IPS-NIHi7 (cell line): ENCODE results near the gene C12orf76.
A peak's percentile ranks its signal among the peaks of the same experiment; 100 is the strongest.

Source experiments
- DNase-seq: peaks from one replicate; pipeline ENCODE4 v3.0.0; 2012; ENCODE audit warnings: mixed read lengths; ENCODE audit errors: extremely low spot score

The C12orf76 gene

GRCh38 chr12:109995686-109996482, 52.4 kb downstream of the C12orf76 start, which contains the start of gene GIT2:
GIT2 (minus strand) TSS chr12:109996368; CDS start chr12:109996224, 144 bp downstream.
- peak; percentile 95 for DNase-seq

- no peak for DNase-seq
Measured at GRCh38 chr12:109995361-109995685, 53.0 kb downstream of the C12orf76 start.

GRCh38 chr12:109994401-109995175, 53.7 kb downstream of the C12orf76 start:
- no peak for DNase-seq

- no peak for DNase-seq
Measured at GRCh38 chr12:109993091-109993490, 55.2 kb downstream of the C12orf76 start.

- DNase-seq = no peak
Measured at GRCh38 chr12:109991586-109991985, 56.7 kb downstream of the C12orf76 start.
